Measurements from ENCODE around the gene TYK2.
A peak's percentile ranks its signal among the peaks of the same experiment; 100 is the strongest.
"Not testable (repeated sequence)": the region's sequence is repeated elsewhere in the genome, so short reads cannot be mapped to it uniquely, and the experiment has no call there.

Gene TYK2

GRCh38 chr19:10406191-10406590, 25.8 kb upstream of the TYK2 start:
- no peak for DNase-seq

GRCh38 chr19:10404888-10405820, 24.8 kb upstream of the TYK2 start:
- no peak for DNase-seq

- peak; percentile 92 for DNase-seq
Measured at GRCh38 chr19:10403137-10404021, 23.0 kb upstream of the TYK2 start, which contains the start of gene CDC37. CDC37 (minus strand) TSS chr19:10403542; CDS start chr19:10403479, 63 bp downstream.

GRCh38 chr19:10402441-10403038, 22.2 kb upstream of the TYK2 start:
- no peak for DNase-seq

- no peak for DNase-seq
Measured at GRCh38 chr19:10399878-10400277, 19.5 kb upstream of the TYK2 start.

- DNase-seq = not testable (repeated sequence)
Measured at GRCh38 chr19:10399340-10399739, 19.0 kb upstream of the TYK2 start.

GRCh38 chr19:10398819-10399218, 18.4 kb upstream of the TYK2 start:
- DNase-seq = no peak

GRCh38 chr19:10395917-10396316, 15.5 kb upstream of the TYK2 start:
- DNase-seq = no peak

GRCh38 chr19:10395436-10395835, 15.1 kb upstream of the TYK2 start:
- DNase-seq = no peak

- no peak for DNase-seq
Measured at GRCh38 chr19:10395003-10395402, 14.6 kb upstream of the TYK2 start.

- no peak for DNase-seq
Measured at GRCh38 chr19:10393137-10393536, 12.8 kb upstream of the TYK2 start.

- no peak for DNase-seq
Measured at GRCh38 chr19:10392120-10392519, 11.7 kb upstream of the TYK2 start.

GRCh38 chr19:10390652-10391286, 10.4 kb upstream of the TYK2 start:
- peak; percentile 71 for DNase-seq

GRCh38 chr19:10389863-10390262, 9.5 kb upstream of the TYK2 start:
- no peak for DNase-seq

GRCh38 chr19:10388957-10389356, 8.6 kb upstream of the TYK2 start:
- DNase-seq = peak; percentile 72

GRCh38 chr19:10384580-10384979, 4.2 kb upstream of the TYK2 start:
- no peak for DNase-seq

GRCh38 chr19:10383223-10383499, 2.8 kb upstream of the TYK2 start:
- DNase-seq = not testable (repeated sequence)

- no peak for DNase-seq
Measured at GRCh38 chr19:10379880-10380312, 476 bp downstream of the TYK2 start.

- no peak for DNase-seq
Measured at GRCh38 chr19:10378124-10378523, 2.2 kb downstream of the TYK2 start.

- DNase-seq = not testable (repeated sequence)
Measured at GRCh38 chr19:10377140-10377640, 3.2 kb downstream of the TYK2 start.

- DNase-seq = no peak
Measured at GRCh38 chr19:10374931-10375330, 5.4 kb downstream of the TYK2 start.

GRCh38 chr19:10372690-10373089, 7.7 kb downstream of the TYK2 start:
- no peak for DNase-seq

Data from NCI-H1105 treated with DMSO at 0.1 percent for 48 hours (cell line).